Vagina (tissue), 2 donors: ENCODE data around the gene TSC22D3.

Source experiments
- POLR2A ChIP-seq, 2 donors: fragments of 450-650 bp; IDR thresholded peaks; one replicate each; pipeline ENCODE4 v1.6.1; 2017; ENCODE audit warnings: antibody characterized with exemption in 2 of 2, mild to moderate bottlenecking in 2 of 2, moderate library complexity in 2 of 2
- TF ChIP-seq, protein P1 (sequence below), 3 experiments: fragments of 450-650 bp in 2 of 3; fragments of 200-600 bp in 1 of 3; sonication (generic) in 1 of 3; IDR thresholded peaks; one replicate each; pipeline ENCODE4 v1.5.1; 2017 to 2019; ENCODE audit warnings: antibody characterized with exemption in 3 of 3, mild to moderate bottlenecking in 2 of 3, moderate library complexity in 2 of 3

GRCh38 chrX:107716816-107717700 lies 58.5 kb downstream of the TSC22D3 start:
- TF ChIP-seq, protein P1, sequence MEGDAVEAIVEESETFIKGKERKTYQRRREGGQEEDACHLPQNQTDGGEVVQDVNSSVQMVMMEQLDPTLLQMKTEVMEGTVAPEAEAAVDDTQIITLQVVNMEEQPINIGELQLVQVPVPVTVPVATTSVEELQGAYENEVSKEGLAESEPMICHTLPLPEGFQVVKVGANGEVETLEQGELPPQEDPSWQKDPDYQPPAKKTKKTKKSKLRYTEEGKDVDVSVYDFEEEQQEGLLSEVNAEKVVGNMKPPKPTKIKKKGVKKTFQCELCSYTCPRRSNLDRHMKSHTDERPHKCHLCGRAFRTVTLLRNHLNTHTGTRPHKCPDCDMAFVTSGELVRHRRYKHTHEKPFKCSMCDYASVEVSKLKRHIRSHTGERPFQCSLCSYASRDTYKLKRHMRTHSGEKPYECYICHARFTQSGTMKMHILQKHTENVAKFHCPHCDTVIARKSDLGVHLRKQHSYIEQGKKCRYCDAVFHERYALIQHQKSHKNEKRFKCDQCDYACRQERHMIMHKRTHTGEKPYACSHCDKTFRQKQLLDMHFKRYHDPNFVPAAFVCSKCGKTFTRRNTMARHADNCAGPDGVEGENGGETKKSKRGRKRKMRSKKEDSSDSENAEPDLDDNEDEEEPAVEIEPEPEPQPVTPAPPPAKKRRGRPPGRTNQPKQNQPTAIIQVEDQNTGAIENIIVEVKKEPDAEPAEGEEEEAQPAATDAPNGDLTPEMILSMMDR (IDR thresholded peaks at IDR 0.05), result no peak
- TF ChIP-seq POLR2A (IDR thresholded peaks at IDR 0.05), result peak; percentile 26 to 98
